Loucy (cell line): ENCODE measurements around the gene NXPE2.

ENCODE experiments used
- H2AFZ ChIP-seq: fragments of 200-600 bp; sonication (generic); 2 replicates; pipeline ENCODE4 v1.6.0; 2016; ENCODE audit warnings: antibody characterized with exemption, mild to moderate bottlenecking, low read length, moderate library complexity
- H3F3A ChIP-seq: fragments of 200-600 bp; 2 replicates; pipeline ENCODE4 v1.6.0; 2016; ENCODE audit warnings: antibody characterized with exemption, low read depth, mild to moderate bottlenecking
- H3K27me3 ChIP-seq: fragments of 200-600 bp; sonication (generic); 2 replicates; pipeline ENCODE4 v1.6.1; 2014; ENCODE audit warnings: low read length, mild to moderate bottlenecking; ENCODE audit not compliant: insufficient read depth, poor library complexity, severe bottlenecking
- H3K36me3 ChIP-seq: fragments of 200-600 bp; sonication (generic); 2 replicates; pipeline ENCODE4 v1.6.1; 2016; ENCODE audit warnings: low read length; ENCODE audit not compliant: insufficient read depth
- H3K4me1 ChIP-seq: fragments of 200-600 bp; sonication (generic); 2 replicates; pipeline ENCODE4 v1.5.1; 2014; ENCODE audit warnings: low read length, mild to moderate bottlenecking; ENCODE audit not compliant: insufficient read depth, poor library complexity, severe bottlenecking
- H3K4me2 ChIP-seq: fragments of 200-600 bp; sonication (generic); 2 replicates; pipeline ENCODE4 v1.6.0; 2014; ENCODE audit warnings: antibody characterized with exemption, low read length, low read depth, mild to moderate bottlenecking; ENCODE audit not compliant: poor library complexity, severe bottlenecking
- H3K4me3 ChIP-seq: fragments of 200-600 bp; sonication (generic); 2 replicates; pipeline ENCODE4 v1.5.1; 2014; ENCODE audit warnings: low read length, mild to moderate bottlenecking, mixed read lengths; ENCODE audit not compliant: poor library complexity, severe bottlenecking
- H3K79me2 ChIP-seq: fragments of 200-600 bp; sonication (generic); 2 replicates; pipeline ENCODE4 v1.6.1; 2014; ENCODE audit warnings: low read length; ENCODE audit not compliant: insufficient read depth
- H3K9ac ChIP-seq: fragments of 200-600 bp; sonication (generic); 2 replicates; pipeline ENCODE4 v1.6.0; 2014; ENCODE audit warnings: mild to moderate bottlenecking, low read depth, low read length, moderate library complexity; ENCODE audit not compliant: poor library complexity, severe bottlenecking
- H3K9me2 ChIP-seq: fragments of 200-600 bp; sonication (generic); replicated peaks from 2 replicates; pipeline ENCODE4 v1.6.1; 2016; ENCODE audit warnings: low read depth, low read length, mixed read lengths
- H3K9me3 ChIP-seq: fragments of 200-600 bp; sonication (generic); 2 replicates; pipeline ENCODE4 v1.6.1; 2014; ENCODE audit warnings: mild to moderate bottlenecking, antibody characterized with exemption, low read length, low read depth; ENCODE audit not compliant: insufficient read depth
- H4K20me1 ChIP-seq: fragments of 200-600 bp; sonication (generic); 2 replicates; pipeline ENCODE4 v1.6.0; 2014; ENCODE audit warnings: antibody characterized with exemption, low read length, mild to moderate bottlenecking; ENCODE audit not compliant: insufficient read depth, poor library complexity, severe bottlenecking
- CTCF ChIP-seq: fragments of 200-600 bp; sonication (generic); conservative IDR thresholded peaks from 2 replicates; pipeline ENCODE4 v1.5.1; 2014; ENCODE audit warnings: mild to moderate bottlenecking, antibody characterized with exemption, low read length
- EZH2phosphoT487 ChIP-seq: fragments of 200-600 bp; IDR thresholded peaks from 2 replicates; pipeline ENCODE4 v1.6.1; 2018; ENCODE audit warnings: antibody characterized with exemption, mild to moderate bottlenecking, moderate library complexity, borderline replicate concordance

The NXPE2 gene

GRCh38 chr11:114679505-114679904, 1.2 kb downstream of the NXPE2 start:
- TF ChIP-seq EZH2phosphoT487 (no peak), CTCF (no peak)
- no peaks in the 10 kb centered on the region for H3K9me3 ChIP-seq
- no peaks in the 10 kb centered on the region for H3F3A ChIP-seq
- no peak overlapping the region for H2AFZ ChIP-seq
- H3K4me2 ChIP-seq, result no peak overlapping the region
- no peaks in the 10 kb centered on the region for H3K79me2 ChIP-seq
- no peak overlapping the region for H3K9ac ChIP-seq
- H3K36me3 ChIP-seq, result no peaks in the 10 kb centered on the region
- no peak overlapping the region for H3K4me3 ChIP-seq
- H4K20me1 ChIP-seq, result no peaks in the 10 kb centered on the region
- H3K9me2 ChIP-seq, result 0 out of 2 replicates have a peak, but pooled peaks cover 5% of the 10 kb centered on the region
- H3K4me1 ChIP-seq, result no peaks in the 10 kb centered on the region
- H3K27me3 ChIP-seq, result no peaks in the 10 kb centered on the region

- H3F3A ChIP-seq, result no peaks in the 10 kb centered on the region
- no peak overlapping the region for H3K4me2 ChIP-seq
- no peak overlapping the region for H3K9ac ChIP-seq
- H3K27me3 ChIP-seq, result no peaks in the 10 kb centered on the region
- H3K9me2 ChIP-seq, result 0 out of 2 replicates have a peak, but pooled peaks cover 5% of the 10 kb centered on the region
- no peaks in the 10 kb centered on the region for H3K9me3 ChIP-seq
- no peaks in the 10 kb centered on the region for H4K20me1 ChIP-seq
- no peaks in the 10 kb centered on the region for H3K36me3 ChIP-seq
- no peak overlapping the region for H3K4me3 ChIP-seq
- no peak overlapping the region for H2AFZ ChIP-seq
- no peaks in the 10 kb centered on the region for H3K4me1 ChIP-seq
- H3K79me2 ChIP-seq, result no peaks in the 10 kb centered on the region
- TF ChIP-seq CTCF (no peak), EZH2phosphoT487 (no peak)
Observed at GRCh38 chr11:114683007-114683406, 4.7 kb downstream of the NXPE2 start.

- Histone ChIP-seq H3K79me2 (no peaks in the 10 kb centered on the region), H2AFZ (no peak overlapping the region), H4K20me1 (no peaks in the 10 kb centered on the region), H3F3A (no peaks in the 10 kb centered on the region), H3K4me1 (no peaks in the 10 kb centered on the region), H3K36me3 (no peaks in the 10 kb centered on the region), H3K27me3 (no peaks in the 10 kb centered on the region), H3K9ac (no peak overlapping the region), H3K9me2 (0 out of 2 replicates have a peak, but pooled peaks cover 5% of the 10 kb centered on the region), H3K4me3 (no peak overlapping the region), H3K4me2 (no peak overlapping the region), H3K9me3 (no peaks in the 10 kb centered on the region)
- TF ChIP-seq CTCF (no peak), EZH2phosphoT487 (no peak)
Observed at GRCh38 chr11:114684636-114685035, 6.3 kb downstream of the NXPE2 start.
